CD4-positive, alpha-beta T cell treated with Interleukin-17A for 4 hours (primary cell): ENCODE measurements around the gene KCNAB2.
"Not testable (repeated sequence)": the region's sequence is repeated elsewhere in the genome, so short reads cannot be mapped to it uniquely, and the experiment has no call there.

Source experiments
- DNase-seq: peaks from one replicate; pipeline ENCODE4 v3.0.0-alpha.2; 2020; ENCODE audit warnings: mixed read lengths

Gene KCNAB2

GRCh38 chr1:6011161-6011945 is 34.3 kb upstream of the KCNAB2 start:
- no peak for DNase-seq

DNA sequence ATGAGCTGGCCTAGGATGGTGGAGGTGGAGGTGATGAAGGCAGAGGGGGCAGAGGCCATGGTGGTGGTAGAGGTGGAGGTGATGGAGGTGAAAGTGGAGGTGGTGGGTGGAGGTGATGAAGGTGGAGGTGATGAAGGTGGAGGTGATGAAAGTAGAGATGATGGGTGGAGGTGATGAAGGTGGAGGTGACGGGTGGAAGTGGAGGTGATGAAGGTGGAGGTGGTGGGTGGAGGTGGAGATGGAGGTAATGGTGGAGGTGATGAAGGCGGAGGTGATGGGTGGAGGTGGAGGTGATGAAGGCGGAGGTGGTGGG is 33.8 kb upstream of the KCNAB2 start:
- DNase-seq = no peak

DNA sequence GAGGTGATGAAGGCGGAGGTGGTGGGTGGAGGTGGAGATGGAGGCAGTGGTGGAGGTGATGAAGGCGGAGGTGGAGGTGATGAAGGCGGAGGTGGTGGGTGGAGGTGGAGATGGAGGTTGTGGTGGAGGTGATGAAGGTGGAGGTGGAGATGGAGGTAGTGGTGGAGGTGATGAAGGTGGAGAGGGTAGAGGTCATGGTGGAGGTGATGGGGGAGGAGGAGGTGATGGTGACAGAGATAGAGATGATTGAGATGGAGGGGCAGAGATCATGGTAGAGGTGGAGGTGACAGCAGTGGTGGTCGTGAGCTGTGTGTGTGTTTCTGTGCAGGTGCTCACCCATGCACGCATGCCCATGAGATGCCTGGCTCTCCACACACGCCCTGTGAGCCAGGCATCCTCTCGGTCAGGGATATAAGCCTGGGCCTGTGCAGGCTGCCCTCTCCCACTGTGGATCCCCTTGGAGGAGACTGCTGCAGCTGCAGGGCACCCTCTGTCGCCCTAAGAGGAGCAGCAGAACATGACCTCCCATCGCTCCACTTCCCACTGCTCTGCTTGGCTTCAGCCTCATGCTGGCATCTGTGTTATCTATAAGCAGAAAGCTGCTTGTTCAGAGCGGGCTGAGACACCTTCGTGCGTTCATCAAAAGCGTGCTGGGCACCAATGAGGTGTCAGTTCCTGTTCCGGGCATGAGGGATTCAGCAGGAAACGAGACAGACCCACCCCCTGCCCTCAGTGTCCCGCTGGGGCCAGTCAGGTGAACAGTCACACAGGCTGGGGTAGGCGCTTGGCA is 33.0 kb upstream of the KCNAB2 start:
- no peak for DNase-seq

GRCh38 chr1:6013491-6013890 is 32.2 kb upstream of the KCNAB2 start:
- no peak for DNase-seq

DNA sequence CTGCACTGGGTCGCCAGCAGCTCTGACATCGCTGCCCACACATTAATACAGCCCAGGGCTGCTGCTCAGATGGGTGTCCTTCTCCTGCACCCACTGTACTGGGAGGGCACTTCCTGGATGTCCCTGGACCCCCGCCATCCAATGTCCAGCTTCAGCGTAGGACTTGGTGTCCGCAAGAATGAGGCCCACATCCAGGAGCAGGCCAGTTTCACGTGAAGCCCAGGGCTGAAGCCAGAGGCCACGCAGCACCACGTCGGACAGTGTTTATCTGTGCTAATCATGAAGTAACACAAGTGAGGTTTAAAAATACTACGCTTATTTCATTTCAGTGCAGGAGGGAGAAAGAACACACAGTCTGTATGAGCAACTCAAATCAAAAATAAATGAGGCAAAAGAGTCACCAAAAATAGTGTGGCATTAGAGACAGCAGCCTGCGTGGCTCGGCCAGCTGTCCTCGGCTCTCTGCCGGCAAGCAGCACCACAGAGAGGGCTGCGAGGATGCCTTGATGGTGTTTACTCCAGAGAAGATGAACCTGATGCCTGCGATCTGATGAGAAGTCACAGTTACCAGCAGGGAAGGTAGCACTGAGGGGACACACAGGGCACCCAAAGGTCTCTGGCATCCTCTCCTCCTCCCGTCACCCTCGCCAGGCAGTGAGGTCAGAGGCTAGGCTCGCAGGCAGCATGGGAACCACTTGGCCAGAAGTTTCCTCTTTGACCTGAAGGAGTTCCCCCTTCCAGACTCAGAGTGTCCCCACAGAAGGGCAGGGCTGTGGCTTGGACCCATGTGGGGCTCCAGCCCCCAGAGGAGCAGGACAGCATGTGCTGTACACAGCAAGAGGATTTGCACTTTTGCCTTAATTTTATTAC is 31.3 kb upstream of the KCNAB2 start:
- DNase-seq = no peak

GRCh38 chr1:6016191-6016865 is 29.4 kb upstream of the KCNAB2 start:
- no peak for DNase-seq

DNA sequence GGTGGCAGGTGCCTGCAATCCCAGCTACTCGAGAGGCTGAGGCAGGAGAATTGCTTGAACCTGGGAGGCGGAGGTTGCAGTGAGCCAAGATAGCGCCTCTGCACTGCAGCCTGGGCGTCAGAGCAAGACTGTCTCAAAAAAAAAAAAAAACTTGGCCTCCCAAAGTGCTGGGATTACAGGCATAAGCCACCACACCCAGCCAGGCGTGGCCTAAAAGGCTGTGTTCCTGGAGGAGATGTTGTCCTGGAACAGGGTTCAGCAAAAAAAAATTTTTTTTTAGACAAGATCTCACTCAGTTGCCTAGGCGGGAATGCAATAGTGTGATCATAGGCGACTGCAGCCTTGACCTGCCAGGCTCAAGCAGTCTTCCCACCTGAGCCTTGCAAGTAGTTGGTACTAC is 28.0 kb upstream of the KCNAB2 start:
- DNase-seq = not testable (repeated sequence)

- no peak for DNase-seq
Measured at GRCh38 chr1:6019166-6019845, 26.4 kb upstream of the KCNAB2 start.

DNA sequence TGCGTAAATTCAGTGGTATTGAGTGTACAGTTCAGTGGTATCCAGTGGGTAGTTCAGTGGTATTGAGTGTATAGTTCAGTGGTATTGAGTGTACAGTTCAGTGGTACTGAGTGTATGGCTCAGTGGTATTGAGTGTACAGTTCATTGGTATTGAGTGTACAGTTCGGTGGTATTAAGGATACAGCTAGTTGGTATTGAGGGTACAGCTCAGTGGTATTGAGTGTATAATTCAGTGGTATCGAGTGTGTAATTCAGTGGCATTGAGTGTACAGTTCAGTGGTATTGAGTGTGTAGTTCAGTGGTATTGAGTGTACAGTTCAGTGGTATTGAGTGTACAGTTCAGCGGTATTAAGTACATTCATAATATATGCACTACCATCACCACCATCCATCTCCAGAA is 23.5 kb upstream of the KCNAB2 start:
- no peak for DNase-seq

GRCh38 chr1:6023346-6023745 is 22.3 kb upstream of the KCNAB2 start:
- DNase-seq = no peak

DNA sequence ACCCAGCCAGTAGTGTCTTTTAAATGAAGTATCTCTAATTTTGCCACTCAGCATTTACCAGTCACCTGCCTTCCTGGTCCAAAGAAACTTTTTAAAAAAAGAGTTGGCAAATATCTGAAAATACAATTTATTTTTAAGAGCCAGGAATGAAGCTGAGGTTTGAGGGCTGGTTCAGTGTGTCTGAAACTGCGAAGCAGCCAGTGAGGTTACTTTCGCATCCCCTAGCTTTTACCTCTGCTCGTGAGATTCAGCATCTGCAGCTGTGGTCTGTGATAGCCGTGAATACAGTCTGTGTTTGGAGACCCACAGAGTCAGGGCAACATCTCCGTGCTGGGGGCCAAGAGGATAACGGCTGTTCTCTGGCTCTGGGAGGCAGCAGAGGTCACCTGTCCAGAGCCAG is 21.3 kb upstream of the KCNAB2 start:
- no peak for DNase-seq

- peak; percentile 27 for DNase-seq
Measured at GRCh38 chr1:6025269-6026094, 20.2 kb upstream of the KCNAB2 start.

- DNase-seq = peak; percentile 97
Measured at GRCh38 chr1:6026095-6026809, 19.4 kb upstream of the KCNAB2 start.

DNA sequence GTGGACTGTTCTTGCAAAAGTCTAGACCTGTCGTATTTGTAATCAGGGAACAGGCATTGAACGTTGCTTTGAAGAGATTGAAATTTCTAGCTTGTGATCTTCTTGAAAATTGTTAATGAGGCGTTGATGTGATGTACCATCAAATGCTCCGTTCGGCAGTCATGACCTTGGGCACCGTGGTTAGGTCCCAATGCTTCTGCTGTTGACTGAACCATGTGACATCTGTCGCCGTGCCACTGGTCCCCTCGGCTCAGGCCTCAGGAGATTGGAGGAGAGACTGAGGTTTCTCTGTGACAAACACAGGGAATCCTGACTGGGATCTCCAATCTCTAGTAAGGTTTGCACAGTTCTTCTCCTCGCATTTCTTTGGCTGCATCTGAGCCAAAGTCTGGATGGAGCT is 18.1 kb upstream of the KCNAB2 start:
- peak; percentile 11 for DNase-seq

DNA sequence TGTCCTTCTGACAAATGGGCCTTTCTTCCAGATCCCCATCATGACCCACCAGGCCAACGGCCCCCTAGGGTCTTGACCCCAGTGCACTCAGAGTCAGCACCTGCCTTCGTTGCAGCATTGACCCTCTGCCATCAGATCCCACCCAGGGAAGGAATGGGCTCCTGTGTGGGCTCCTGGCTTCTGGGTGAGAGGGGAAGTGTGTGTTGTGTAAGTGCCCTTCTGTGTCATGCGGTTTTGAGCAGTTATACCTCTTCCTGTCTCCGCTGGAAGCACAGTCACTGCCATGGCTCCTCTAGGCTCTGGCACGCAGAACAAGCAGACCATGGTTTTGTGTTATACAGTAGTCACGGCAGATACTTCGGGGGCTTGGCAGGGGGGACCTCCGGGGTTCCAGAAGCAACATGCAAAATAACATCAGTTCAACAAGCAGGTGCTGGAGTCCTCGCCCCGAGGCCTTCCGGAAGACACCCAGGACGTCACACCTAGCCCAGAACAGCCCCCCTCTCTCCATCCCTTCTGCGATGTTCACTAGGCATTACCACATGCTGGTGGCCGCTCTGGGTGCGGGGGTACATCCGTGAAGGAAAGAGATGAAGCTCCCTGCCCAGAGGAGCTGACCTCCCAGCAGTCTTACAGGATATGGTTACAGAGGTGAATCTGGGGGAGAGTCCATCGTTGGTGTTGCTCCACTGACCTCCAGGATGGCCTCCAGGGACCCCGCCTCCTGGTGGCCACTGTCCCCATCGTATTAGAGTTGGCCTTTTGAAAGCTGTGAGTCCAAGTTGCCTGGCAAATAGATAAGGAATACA is 17.4 kb upstream of the KCNAB2 start:
- DNase-seq = peak; percentile 77

DNA sequence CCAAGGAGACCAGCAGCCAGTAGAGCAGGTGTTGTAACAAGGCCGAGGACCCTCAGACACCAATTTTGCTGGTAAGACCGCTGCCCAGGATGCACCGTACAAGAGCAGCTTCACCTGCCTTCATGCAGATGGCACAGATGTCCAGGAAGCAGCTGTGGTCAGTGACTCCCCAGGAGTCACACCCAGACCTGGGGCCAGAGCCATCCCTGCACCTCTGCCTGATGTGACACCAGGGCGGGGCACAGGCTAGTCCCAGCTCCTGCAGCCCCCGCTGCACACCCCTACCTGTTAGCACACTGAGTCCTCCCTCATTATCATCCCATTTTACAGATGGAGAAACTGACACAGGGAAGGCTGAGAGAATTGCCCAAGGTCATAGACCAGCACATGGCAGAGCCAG is 16.3 kb upstream of the KCNAB2 start:
- DNase-seq = no peak

DNA sequence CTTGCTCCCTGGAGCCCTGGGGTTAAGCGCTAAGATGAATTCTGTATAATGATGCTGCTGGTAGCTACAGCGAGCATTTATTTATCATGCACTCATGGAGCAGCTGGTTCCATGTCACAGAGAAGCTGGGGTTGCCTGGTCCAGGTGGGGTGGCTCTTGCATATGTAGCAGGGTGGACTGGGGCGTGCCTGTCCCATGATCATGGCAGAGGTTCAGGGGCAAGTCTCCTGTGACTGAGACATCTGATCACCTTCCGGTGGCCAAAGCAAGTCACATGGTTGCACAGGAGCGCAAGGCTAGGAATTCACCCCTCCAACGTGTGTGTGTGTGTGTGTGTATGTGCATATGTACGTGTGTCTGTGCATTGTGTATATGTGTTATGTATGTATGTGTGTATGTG is 15.6 kb upstream of the KCNAB2 start:
- DNase-seq = no peak

- no peak for DNase-seq
Measured at GRCh38 chr1:6030547-6031261, 15.0 kb upstream of the KCNAB2 start.

- no peak for DNase-seq
Measured at GRCh38 chr1:6033124-6033523, 12.6 kb upstream of the KCNAB2 start.
